ENCODE results near the gene MYL6B.
A peak's percentile ranks its signal among the peaks of the same experiment; 100 is the strongest.

Gene MYL6B

GRCh38 chr12:56202366-56202765 lies 50.0 kb downstream of the MYL6B start:
- DNase-seq (ENCODE audit: low read depth in 1 of 2, low spot score in 1 of 2) = no peak
- in situ Hi-C loops (cut with HindIII; ENCODE audit: low pct_unique_long_range_greater_than_20kb, low sequenced_read_pairs) = no loop called here
- TF ChIP-seq JUND (IDR thresholded peaks at IDR 0.05; ENCODE audit: low read depth) = no peak

GRCh38 chr12:56202838-56203237 lies 50.5 kb downstream of the MYL6B start:
- in situ Hi-C loops (cut with HindIII; ENCODE audit: low pct_unique_long_range_greater_than_20kb, low sequenced_read_pairs) = no loop called here
- TF ChIP-seq JUND (IDR thresholded peaks at IDR 0.05; ENCODE audit: low read depth) = no peak
- DNase-seq (ENCODE audit: low read depth in 1 of 2, low spot score in 1 of 2) = no peak

DNA sequence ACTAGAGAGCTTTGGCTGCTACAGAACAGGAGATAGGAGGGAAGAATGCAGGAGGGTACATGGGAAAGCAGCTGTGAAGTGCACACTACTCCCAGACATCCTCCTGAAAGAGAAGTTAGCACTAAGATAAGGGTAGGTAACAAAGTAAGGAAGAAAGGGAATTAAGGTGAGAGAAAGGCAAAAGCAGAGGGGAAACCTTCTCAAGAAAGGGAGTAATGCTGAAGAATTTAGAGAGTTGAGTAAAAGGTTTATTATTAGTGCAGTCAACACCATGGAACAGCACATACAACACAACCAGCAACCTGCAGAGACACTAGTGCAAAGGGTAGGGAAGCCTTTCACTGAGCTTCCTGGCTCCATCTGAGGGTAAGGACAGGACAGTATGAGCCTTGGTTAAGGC lies 51.9 kb downstream of the MYL6B start:
- DNase-seq (ENCODE audit: low read depth in 1 of 2, low spot score in 1 of 2) = no peak
- no peak for TF ChIP-seq JUND (IDR thresholded peaks at IDR 0.05; ENCODE audit: low read depth)
- in situ Hi-C loops (cut with HindIII; ENCODE audit: low pct_unique_long_range_greater_than_20kb, low sequenced_read_pairs) = no loop called here

- in situ Hi-C loops (cut with HindIII; ENCODE audit: low pct_unique_long_range_greater_than_20kb, low sequenced_read_pairs) = no loop called here
- no peak for DNase-seq (ENCODE audit: low read depth in 1 of 2, low spot score in 1 of 2)
- no peak for TF ChIP-seq JUND (IDR thresholded peaks at IDR 0.05; ENCODE audit: low read depth)
Measured at GRCh38 chr12:56205445-56205844, 53.1 kb downstream of the MYL6B start.

DNA sequence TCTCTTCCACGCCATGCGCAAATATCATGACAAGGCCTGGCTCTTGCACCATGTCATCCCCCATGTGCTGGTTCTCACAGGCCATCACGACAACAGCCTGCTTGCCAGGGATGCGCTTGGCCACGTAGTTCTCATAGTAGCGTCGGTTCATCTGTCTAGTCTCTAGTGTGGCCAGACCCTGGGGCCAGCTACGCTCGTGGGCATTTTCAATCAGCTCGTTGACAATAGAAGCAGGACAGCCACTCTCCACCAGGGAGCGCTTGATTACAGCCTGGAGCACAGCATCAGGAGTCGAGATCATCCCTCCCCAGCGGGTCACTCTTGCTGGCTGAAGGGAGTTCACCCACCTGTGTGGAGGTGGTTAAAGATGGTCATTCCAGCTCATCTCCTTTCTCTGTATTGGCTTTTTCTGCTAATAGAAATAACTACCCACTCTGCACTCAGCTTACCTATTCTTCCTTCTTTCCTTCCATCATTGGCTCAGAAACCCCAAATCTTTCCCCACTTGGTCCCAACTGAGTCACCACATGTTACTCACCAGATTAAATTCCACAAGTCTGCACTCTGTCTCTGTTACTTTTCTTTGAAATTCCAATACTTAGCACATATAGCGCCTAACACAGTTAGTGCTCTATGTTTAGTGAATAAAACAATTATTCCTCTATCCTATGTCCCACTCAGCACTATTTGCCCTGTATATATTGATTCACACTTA lies 54.2 kb downstream of the MYL6B start:
- in situ Hi-C loops (cut with HindIII; ENCODE audit: low pct_unique_long_range_greater_than_20kb, low sequenced_read_pairs) = no loop called here
- DNase-seq (ENCODE audit: low read depth in 1 of 2, low spot score in 1 of 2) = peak in 1 of 2 experiments; percentile 72

More for the DNA sequence above, 54.2 kb downstream of the MYL6B start:
- TF ChIP-seq JUND (IDR thresholded peaks at IDR 0.05; ENCODE audit: low read depth) = no peak
